Measurements from ENCODE around the gene SEMA5A.

DNA sequence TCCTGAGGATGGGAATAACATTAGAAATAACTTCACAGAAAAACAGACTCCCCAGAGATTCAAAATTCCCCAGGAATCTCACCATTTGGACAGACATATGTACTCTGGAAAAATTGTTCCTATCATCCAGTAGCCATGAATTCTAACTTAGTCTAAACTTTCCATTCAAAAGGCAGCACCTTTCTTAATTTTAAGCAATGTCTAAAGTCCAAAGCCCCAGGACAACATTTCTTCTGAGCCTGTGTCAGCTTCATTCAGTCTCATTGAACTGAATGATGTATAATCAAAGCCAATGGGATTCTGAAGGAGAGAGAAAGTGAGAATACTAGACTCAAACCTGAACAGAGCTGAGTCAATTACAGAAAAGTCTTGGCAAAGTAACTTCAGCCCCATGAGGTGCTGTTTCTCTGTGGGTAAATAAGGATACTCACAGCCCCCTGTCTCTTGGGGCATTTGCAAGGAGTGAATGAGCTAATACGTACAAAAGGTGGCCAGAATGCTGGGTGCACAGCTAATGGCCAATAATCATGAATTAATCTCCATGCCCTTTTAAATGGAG, 140.6 kb downstream of the SEMA5A start:
- TF ChIP-seq POLR2A (IDR thresholded peaks at IDR 0.05) (no peak), CTCF (IDR thresholded peaks at IDR 0.05) (no peak)
